HepG2 (cell line): Measurements from ENCODE around the gene THOC6. TPM values are rescaled to one million over a fixed set of nuclear protein-coding genes. Genes with fewer than 3 reads are reported as not detected.

ENCODE experiments used
- ATAC-seq: fragments of 200-7000 bp; cut with Tn5 transposase; 3 replicates; pipeline ENCODE4 v1.9.1; 2020; ENCODE audit warnings: mild to moderate bottlenecking, moderate library complexity
- BruUV-seq: library from RNA; stranded (reverse); fragments of 400-500 nt; replicated peaks from 2 replicates; lab custom pipeline; 2021; lab: Mats Ljungman, UMichigan
- CTCF ChIA-PET: fragments of 300-600 bp; formaldehyde crosslinking; extraction: SDS; loops from one replicate; lab custom pipeline; 2021; ENCODE audit warnings: low total read pairs, inconsistent platforms, low intra/inter-chr PET ratio; lab: Yijun Ruan, JAX
- POLR2A ChIA-PET: fragments of 350-600 bp; sonication (Branson Sonifier 250); formaldehyde crosslinking; loops from one replicate; lab custom pipeline; 2020; ENCODE audit warnings: antibody characterized with exemption, inconsistent platforms; lab: Yijun Ruan, JAX
- DNase-seq: peaks from one replicate; pipeline ENCODE4 v3.0.0-alpha.2; 2015; ENCODE audit warnings: low spot score
- FAIRE-seq: peaks from 3 replicates; lab custom pipeline; 2011; peaks lifted over from hg19 to GRCh38; lab: Jason Lieb, UNC
- H2AFZ ChIP-seq: one replicate; pipeline ENCODE4 v1.6.1; 2011; ENCODE audit warnings: low read length, inconsistent platforms
- H3K27ac ChIP-seq: fragments of 300-600 bp; 3 replicates; pipeline ENCODE4 v1.8.0; 2011; ENCODE audit warnings: mixed run types, mild to moderate bottlenecking, mixed read lengths, low read length, inconsistent platforms; ENCODE audit not compliant: insufficient read depth; ENCODE audit errors: extremely low read length
- H3K27me3 ChIP-seq, 2 experiments: fragments of 200-600 bp in 1 of 2; 2 replicates in 1 of 2; 3 replicates in 1 of 2; pipeline versions ENCODE4 v1.6.0 to v1.8.0; 2011; ENCODE audit warnings: low read length in 2 of 2, mild to moderate bottlenecking in 2 of 2, moderate library complexity in 2 of 2, inconsistent platforms in 1 of 2; ENCODE audit not compliant: insufficient read depth in 2 of 2, control insufficient read depth in 1 of 2
- H3K36me3 ChIP-seq, 2 experiments: fragments of 200-600 bp in 1 of 2; replicated peaks in 1 of 2; 2 replicates in 1 of 2; 3 replicates in 1 of 2; pipeline versions ENCODE4 v1.5.1 to v1.8.0; 2011; ENCODE audit warnings: low read length in 2 of 2, inconsistent platforms in 1 of 2; ENCODE audit not compliant: insufficient read depth in 2 of 2, control insufficient read depth in 1 of 2
- H3K4me1 ChIP-seq: 2 replicates; pipeline ENCODE4 v1.5.1; 2012; ENCODE audit warnings: low read length, inconsistent platforms; ENCODE audit not compliant: insufficient read depth
- H3K4me2 ChIP-seq: 2 replicates; pipeline ENCODE4 v1.6.0; 2011; ENCODE audit warnings: low read depth, low read length, inconsistent platforms
- H3K4me3 ChIP-seq, 3 experiments: fragments of 200-600 bp in 1 of 3; sonication (generic), shearing (Covaris generic) in 1 of 3; replicated peaks in 1 of 3; 2 replicates each; pipeline ENCODE4 v1.5.1; 2011 to 2016; ENCODE audit warnings: low read length in 3 of 3, inconsistent platforms in 2 of 3, low read depth in 2 of 3, mild to moderate bottlenecking in 2 of 3, control low read depth in 1 of 3, mixed read lengths in 1 of 3; ENCODE audit not compliant: insufficient read depth in 1 of 3
- H3K79me2 ChIP-seq: one replicate; pipeline ENCODE4 v1.6.1; 2011; ENCODE audit warnings: low read length, inconsistent platforms; ENCODE audit not compliant: insufficient read depth
- H3K9ac ChIP-seq: 2 replicates; pipeline ENCODE4 v1.6.0; 2011; ENCODE audit warnings: mild to moderate bottlenecking, low read depth, low read length, inconsistent platforms; ENCODE audit not compliant: insufficient read depth
- H3K9me3 ChIP-seq: 2 replicates; pipeline ENCODE4 v1.5.1; 2012; ENCODE audit warnings: mild to moderate bottlenecking, low read length
- H4K20me1 ChIP-seq: 2 replicates; pipeline ENCODE4 v1.6.0; 2011; ENCODE audit warnings: inconsistent platforms, mild to moderate bottlenecking, low read length, moderate library complexity; ENCODE audit not compliant: insufficient read depth
- FOSL1 ChIP-seq: sonication (generic); formaldehyde crosslinking; IDR thresholded peaks from 2 replicates; pipeline ENCODE4 v1.9.0; 2021; ENCODE audit warnings: missing genetic modification reagents, borderline replicate concordance
- MEF2D ChIP-seq: sonication (generic); formaldehyde crosslinking; IDR thresholded peaks from 2 replicates; pipeline ENCODE4 v1.5.1; 2020; ENCODE audit warnings: mild to moderate bottlenecking, missing genetic modification reagents
- MLLT10 ChIP-seq: sonication (generic); formaldehyde crosslinking; IDR thresholded peaks from 2 replicates; pipeline ENCODE4 v1.4.0; 2020; ENCODE audit warnings: missing genetic modification reagents
- MTF2 ChIP-seq: sonication (generic); formaldehyde crosslinking; IDR thresholded peaks from 2 replicates; pipeline ENCODE4 v1.5.0; 2020; ENCODE audit warnings: missing genetic modification reagents, borderline replicate concordance
- NKX3-1 ChIP-seq: sonication (generic); formaldehyde crosslinking; IDR thresholded peaks from 2 replicates; pipeline ENCODE4 v1.5.0; 2020; ENCODE audit warnings: missing genetic modification reagents
- SYNCRIP ChIP-seq: fragments of 200-400 bp; formaldehyde crosslinking; IDR thresholded peaks from 2 replicates; pipeline ENCODE4 v1.6.1; 2018; ENCODE audit warnings: mild to moderate bottlenecking, low read depth, low read length; ENCODE audit not compliant: insufficient read depth
- ZNF136 ChIP-seq: sonication (generic); formaldehyde crosslinking; IDR thresholded peaks from 2 replicates; pipeline ENCODE4 v1.8.1; 2022; ENCODE audit warnings: low read depth, mild to moderate bottlenecking, moderate library complexity, missing genetic modification reagents
- ZNF530 ChIP-seq: sonication (generic); formaldehyde crosslinking; IDR thresholded peaks from 2 replicates; pipeline ENCODE4 v1.5.0; 2020; ENCODE audit warnings: low read depth, mild to moderate bottlenecking, missing genetic modification reagents
- ZNF563 ChIP-seq: sonication (generic); formaldehyde crosslinking; IDR thresholded peaks from 2 replicates; pipeline ENCODE4 v1.8.0; 2022; ENCODE audit warnings: mild to moderate bottlenecking, moderate library complexity, missing genetic modification reagents
- WGBS: methylation state at CpG from one replicate; pipeline ENCODE4 v1.1.6; 2017; ENCODE audit warnings: low lambda C conversion rate; 5-methylcytosine and 5-hydroxymethylcytosine counted together
- in situ Hi-C: cut with HindIII; loops from 2 replicates; pipeline ENCODE4 v1.10.0; 2017; ENCODE audit warnings: low pct_unique_long_range_greater_than_20kb; ENCODE audit not compliant: extremely low pct_ligation_motif_present
- intact Hi-C: fragments of 100-400 bp; cut with micrococcal nuclease; formaldehyde crosslinking; loops from one replicate; pipeline ENCODE4 v1.10.0; 2022; ENCODE audit not compliant: unreplicated experiment
- polyA plus RNA-seq, 8 experiments: library from polyadenylated mRNA; depleted of rRNA in 3 of 8; stranded (reverse) in 7 of 8; unstranded in 1 of 8; fragments of >200 nt; fragmentation: Illumina TruSeq in 4 of 8; extraction: Trizol in 4 of 8; gene quantifications; 2 replicates each; pipeline versions ENCODE4 v1.2.1 to v1.2.3, GENCODE V29; 2011 to 2016; ENCODE audit warnings: low read depth in 4 of 8, missing spikeins in 1 of 8, mixed read lengths in 1 of 8; ENCODE audit not compliant: insufficient read depth in 1 of 8
- total RNA-seq, 5 experiments: library from RNA; depleted of rRNA; stranded (reverse); fragments of >200 nt; fragmentation: Illumina TruSeq; extraction: Trizol; gene quantifications; 2 replicates each; pipeline ENCODE4 v1.2.3, GENCODE V29; 2016; ENCODE audit warnings: low read depth in 1 of 5
- TF ChIP-seq, protein P1 (sequence below): sonication (generic); formaldehyde crosslinking; IDR thresholded peaks from 2 replicates; pipeline ENCODE4 v1.8.1; 2022; ENCODE audit warnings: mild to moderate bottlenecking, missing genetic modification reagents
- TF ChIP-seq, protein P2 (sequence below): IDR thresholded peaks from 2 replicates; pipeline ENCODE4 v1.6.1; 2012; ENCODE audit warnings: low read length, improper control_type of control experiment

The THOC6 gene
- total and polyA plus RNA-seq, 2 of the 13 experiments (the other 11 are each of a cell fraction or from before 2014, with no cell fraction given) = 32.1 to 37.0 TPM

DNA sequence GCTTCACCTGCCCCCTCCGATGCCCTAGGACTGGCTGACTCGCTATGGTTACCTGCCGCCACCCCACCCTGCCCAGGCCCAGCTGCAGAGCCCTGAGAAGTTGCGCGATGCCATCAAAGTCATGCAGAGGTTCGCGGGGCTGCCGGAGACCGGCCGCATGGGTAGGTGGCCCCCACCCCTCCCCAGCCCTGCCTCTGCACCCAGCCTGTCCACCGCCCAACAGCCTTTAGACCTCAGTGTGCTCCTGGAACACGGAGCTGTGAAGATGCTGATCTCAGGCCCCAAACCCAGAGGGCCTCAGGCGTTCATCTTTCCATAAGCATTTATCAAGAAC lies 23.5 kb downstream of the THOC6 start:
- H3K27me3 ChIP-seq = peaks cover 10 to 79% of the 10 kb centered on the region in 2 experiments
- H4K20me1 ChIP-seq = no peaks in the 10 kb centered on the region
- TF ChIP-seq SYNCRIP (no peak), MLLT10 (CRISPR knock-in tag) (no peak), MTF2 (CRISPR knock-in tag) (no peak), ZNF136 (no peak), NKX3-1 (no peak), MEF2D (no peak), ZNF563 (CRISPR knock-in tag) (no peak), FOSL1 (CRISPR knock-in tag) (no peak), ZNF530 (CRISPR knock-in tag) (no peak)
- TF ChIP-seq, protein P1, sequence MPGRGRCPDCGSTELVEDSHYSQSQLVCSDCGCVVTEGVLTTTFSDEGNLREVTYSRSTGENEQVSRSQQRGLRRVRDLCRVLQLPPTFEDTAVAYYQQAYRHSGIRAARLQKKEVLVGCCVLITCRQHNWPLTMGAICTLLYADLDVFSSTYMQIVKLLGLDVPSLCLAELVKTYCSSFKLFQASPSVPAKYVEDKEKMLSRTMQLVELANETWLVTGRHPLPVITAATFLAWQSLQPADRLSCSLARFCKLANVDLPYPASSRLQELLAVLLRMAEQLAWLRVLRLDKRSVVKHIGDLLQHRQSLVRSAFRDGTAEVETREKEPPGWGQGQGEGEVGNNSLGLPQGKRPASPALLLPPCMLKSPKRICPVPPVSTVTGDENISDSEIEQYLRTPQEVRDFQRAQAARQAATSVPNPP = no peak
- TF ChIP-seq, protein P2, sequence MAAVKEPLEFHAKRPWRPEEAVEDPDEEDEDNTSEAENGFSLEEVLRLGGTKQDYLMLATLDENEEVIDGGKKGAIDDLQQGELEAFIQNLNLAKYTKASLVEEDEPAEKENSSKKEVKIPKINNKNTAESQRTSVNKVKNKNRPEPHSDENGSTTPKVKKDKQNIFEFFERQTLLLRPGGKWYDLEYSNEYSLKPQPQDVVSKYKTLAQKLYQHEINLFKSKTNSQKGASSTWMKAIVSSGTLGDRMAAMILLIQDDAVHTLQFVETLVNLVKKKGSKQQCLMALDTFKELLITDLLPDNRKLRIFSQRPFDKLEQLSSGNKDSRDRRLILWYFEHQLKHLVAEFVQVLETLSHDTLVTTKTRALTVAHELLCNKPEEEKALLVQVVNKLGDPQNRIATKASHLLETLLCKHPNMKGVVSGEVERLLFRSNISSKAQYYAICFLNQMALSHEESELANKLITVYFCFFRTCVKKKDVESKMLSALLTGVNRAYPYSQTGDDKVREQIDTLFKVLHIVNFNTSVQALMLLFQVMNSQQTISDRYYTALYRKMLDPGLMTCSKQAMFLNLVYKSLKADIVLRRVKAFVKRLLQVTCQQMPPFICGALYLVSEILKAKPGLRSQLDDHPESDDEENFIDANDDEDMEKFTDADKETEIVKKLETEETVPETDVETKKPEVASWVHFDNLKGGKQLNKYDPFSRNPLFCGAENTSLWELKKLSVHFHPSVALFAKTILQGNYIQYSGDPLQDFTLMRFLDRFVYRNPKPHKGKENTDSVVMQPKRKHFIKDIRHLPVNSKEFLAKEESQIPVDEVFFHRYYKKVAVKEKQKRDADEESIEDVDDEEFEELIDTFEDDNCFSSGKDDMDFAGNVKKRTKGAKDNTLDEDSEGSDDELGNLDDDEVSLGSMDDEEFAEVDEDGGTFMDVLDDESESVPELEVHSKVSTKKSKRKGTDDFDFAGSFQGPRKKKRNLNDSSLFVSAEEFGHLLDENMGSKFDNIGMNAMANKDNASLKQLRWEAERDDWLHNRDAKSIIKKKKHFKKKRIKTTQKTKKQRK = no peak
- H3K4me3 ChIP-seq = no peak overlapping the region
- no peak for FAIRE-seq
- H3K4me1 ChIP-seq = peaks cover 19% of the 10 kb centered on the region
- ChIA-PET POLR2A (interaction anchor here (0.9 to 1.3 kb wide), 2 partner anchors 12 to 27 kb away, joined by 3 read pairs; no protein-coding TSS in a partner anchor), CTCF (no interaction called here)
- no peaks in the 10 kb centered on the region for H3K9me3 ChIP-seq
- no peak overlapping the region for H3K4me2 ChIP-seq
- no CpG with 5 or more reads among the region's 13 CpGs for WGBS
- no TSS peak for BruUV-seq
- in situ Hi-C loops = no loop called here
- H3K36me3 ChIP-seq = no peaks in the 10 kb centered on the region
- DNase-seq = no peak
- H3K27ac ChIP-seq = no peak overlapping the region
- no peak overlapping the region for H2AFZ ChIP-seq
- no peak overlapping the region for H3K9ac ChIP-seq
- intact Hi-C loops = no loop called here
- no peak for ATAC-seq
- H3K79me2 ChIP-seq = no peaks in the 10 kb centered on the region
